HG02588 (cell line): ENCODE measurements around the gene AKAIN1.

Experiments
- ATAC-seq: cut with Tn5 transposase; IDR thresholded peaks from one replicate; pipeline ENCODE4 v1.9.1; 2021; ENCODE audit warnings: mild to moderate bottlenecking, moderate library complexity; ENCODE audit not compliant: unreplicated experiment

The AKAIN1 gene

DNA sequence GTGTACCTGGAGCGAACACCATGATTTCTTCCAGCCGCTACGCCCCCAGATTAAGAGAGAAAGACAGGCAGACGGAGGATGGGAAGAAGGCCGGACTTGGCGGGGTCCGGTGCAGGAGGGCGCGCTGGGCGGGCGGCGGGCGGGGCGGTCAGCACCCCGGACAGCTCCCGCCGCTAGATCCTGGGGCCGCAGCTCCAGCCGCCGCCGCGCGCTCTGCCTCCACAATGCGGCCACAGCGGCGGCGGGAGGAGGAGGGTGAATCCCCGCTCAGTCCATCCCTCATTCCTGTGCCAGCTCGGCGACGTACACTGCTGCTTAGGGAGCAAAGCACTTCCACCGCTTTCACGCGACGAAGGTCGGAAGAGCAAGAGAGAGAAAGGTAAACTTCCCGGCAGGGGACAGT lies at the start of gene AKAIN1:
TSS of gene AKAIN1 (minus strand) at position 226 of the 403 bp plus-strand sequence. CDS start at position 22, 204 bp downstream.
- ATAC-seq: no peak

- ATAC-seq: no peak
Observed at GRCh38 chr18:5244941-5245340, 47.9 kb upstream of the AKAIN1 start.

GRCh38 chr18:5239447-5239846 lies 42.4 kb upstream of the AKAIN1 start:
- ATAC-seq: no peak

- ATAC-seq: peak; percentile 38
Observed at GRCh38 chr18:5238371-5238976, 41.4 kb upstream of the AKAIN1 start.

GRCh38 chr18:5237723-5238370 lies 40.8 kb upstream of the AKAIN1 start:
- peak; percentile 95 for ATAC-seq

- ATAC-seq: peak; percentile 27
Observed at GRCh38 chr18:5237083-5237722, 40.1 kb upstream of the AKAIN1 start.

DNA sequence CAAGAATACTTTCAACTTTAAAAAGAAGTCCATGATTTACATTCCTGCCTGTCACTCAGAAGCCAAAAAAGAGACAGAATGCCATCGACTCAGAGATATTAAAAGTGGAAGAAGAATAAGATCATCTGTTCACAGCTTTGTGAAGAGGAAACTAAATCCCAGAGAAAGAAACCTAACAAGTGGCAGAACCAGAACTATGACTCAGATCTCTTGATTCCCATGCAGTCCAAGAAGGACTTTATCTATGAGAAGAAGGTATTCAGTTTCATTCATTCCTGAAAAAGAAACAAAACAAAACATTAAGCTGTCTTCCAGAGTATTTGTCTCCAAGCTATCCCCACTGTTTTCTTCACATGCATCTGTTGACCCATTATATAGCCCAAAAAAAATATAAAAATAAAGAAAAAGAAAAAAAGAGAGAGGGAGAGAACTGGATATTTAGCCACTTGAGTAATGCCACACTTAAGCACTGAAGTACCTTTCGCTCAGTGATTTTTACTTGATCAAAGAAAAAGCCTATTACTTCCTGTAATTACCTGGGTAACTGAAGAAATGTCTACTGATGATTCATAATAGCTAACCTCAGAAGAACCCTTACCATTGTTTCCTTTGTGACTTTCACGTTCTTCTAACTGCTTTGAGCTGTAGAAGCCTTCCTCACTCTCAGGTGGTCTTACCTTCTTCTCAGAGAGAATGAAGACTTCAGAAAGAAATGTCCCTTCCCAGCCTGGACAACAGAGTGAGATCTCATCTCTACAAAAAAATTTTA lies 17.7 kb upstream of the AKAIN1 start:
- no peak for ATAC-seq

- ATAC-seq: no peak
Observed at GRCh38 chr18:5207471-5208150, 10.6 kb upstream of the AKAIN1 start.

DNA sequence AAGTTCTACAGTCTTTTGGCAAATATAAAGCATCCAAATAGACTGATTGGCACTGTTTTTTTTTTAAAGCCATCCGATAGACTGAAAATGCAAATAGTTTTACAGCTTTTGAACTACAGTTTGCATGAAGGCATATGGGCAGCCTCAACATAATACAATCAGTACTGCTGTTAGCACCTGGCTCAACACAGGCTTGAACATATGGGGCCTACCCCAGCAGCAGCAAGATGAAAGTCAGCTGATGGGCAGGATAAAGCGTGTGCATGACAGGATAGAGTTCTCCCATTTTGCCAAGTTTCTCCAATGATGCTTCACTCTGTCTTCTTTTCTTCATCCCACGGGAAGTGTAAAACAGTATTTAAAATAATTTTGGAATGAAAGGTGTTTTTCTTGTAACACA lies 1.3 kb upstream of the AKAIN1 start:
- ATAC-seq: no peak

DNA sequence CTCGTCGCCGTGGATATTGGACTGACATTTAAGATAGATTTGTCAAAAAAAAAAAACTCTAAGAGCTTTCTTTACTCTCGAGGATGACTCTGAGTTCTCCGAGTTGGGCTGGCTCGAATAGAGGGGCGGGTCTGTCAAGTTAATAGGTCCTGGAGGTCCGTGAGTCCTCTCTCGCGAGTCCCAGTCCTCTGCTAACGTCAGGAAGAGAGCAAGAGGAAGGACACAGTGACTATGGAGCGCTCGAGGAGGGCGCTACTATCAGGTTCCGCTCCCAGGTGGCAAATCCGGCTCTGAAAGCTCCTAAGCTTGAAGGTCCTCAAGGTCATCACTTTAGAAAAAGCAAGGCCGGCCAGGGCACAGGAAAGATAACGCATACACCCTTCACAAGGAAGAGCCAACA lies 404 bp upstream of the AKAIN1 start:
- no peak for ATAC-seq

GRCh38 chr18:5196253-5197031 lies 615 bp downstream of the AKAIN1 start:
- ATAC-seq: no peak

DNA sequence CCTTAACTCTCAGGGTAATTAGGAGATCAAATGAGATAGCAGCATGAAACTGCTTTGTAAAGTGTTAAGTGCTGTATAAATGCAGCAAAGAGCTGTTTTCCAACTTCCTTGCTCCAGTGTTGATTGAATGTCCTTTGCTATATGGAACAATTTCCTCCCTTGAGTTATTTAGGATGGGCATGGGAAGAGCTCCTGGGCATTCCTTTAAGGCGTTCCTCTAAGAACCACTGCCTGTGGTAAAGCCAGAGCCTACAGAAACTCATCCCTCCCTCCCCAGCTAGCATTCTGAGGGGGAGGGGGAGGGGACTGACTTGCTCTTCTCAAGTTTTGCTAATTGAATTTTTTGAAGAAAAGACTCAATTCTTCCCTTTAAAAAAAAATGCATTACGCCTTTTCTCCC lies 1.4 kb downstream of the AKAIN1 start:
- ATAC-seq: no peak

DNA sequence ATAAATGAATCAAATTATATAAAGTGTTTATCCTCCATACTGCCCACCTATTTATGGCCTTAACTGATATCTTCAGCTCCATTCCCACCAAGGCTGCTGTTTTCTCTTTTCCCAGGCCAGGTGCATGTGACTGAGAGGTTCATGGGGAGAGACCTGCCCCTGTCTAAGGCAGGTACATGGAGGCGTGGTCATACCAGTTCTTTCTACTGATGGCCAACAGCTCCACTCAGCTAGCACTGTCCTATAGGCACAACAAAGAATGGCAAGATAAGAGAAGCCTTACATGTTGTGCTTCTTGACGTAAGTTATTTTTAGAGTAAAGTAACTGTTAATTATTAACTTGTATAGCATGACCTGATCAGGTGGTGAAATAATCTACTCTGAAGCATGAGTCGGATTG lies 16.8 kb downstream of the AKAIN1 start:
- ATAC-seq: no peak

DNA sequence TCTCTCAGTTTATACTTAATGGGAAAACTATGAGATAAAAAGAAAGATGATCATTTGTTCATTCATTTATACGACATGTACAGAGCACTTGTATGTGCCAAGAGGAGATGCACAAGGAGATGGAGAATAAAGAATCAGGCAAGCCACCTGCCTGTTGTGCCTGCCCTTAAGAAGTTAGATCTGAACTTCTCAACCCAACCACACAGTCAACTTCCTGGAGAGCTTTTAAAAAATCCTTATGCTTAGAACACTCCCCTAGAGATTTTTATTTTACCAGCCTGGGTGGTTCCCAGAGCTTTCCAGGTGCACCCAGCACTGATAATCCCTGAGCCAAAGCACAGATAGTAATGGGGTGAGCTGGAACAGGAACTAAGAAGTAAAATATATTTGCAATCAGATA lies 18.5 kb downstream of the AKAIN1 start:
- ATAC-seq: no peak

- peak; percentile 78 for ATAC-seq
Observed at GRCh38 chr18:5175378-5175777, 21.7 kb downstream of the AKAIN1 start.

DNA sequence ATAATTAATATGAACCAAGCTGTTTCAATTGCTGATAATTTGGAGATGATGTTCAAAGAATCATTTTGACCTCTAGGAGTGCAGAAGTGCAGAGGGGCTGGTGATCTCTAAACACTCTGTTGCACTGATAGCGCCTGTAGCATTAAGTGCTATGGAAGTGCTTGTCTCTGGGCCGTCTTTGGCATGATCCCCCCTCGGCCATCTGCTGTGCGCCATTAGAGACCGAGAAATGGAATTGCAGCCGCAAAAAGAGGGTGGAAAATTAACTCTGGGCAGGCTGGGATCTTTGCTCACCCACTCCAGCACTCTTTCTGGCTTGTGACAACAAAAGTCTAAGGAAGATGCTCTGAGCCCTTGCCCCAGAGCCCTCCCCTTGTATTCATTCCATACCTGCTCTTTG lies 23.4 kb downstream of the AKAIN1 start:
- no peak for ATAC-seq

- no peak for ATAC-seq
Observed at GRCh38 chr18:5173236-5173635, 23.8 kb downstream of the AKAIN1 start.

DNA sequence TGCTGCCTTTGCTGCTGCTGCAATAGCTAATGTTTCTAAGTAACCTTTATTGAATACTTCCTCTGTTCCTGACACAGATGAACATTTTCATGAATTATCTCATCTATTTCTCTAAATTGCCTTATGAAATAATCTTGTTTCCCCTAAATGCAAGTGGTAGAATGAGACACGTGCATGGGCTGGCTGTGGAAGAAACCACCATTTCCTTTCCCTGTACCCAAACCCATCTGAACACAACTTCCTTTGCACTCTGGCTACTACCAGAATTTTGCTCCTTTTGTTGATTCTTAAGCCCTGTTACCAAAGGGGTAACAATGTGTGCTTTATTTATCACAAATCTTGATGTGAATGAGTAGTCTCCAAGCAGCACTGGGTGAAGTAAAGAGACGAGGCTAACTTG lies 29.2 kb downstream of the AKAIN1 start:
- no peak for ATAC-seq

- ATAC-seq: no peak
Observed at GRCh38 chr18:5166606-5167280, 30.3 kb downstream of the AKAIN1 start.

DNA sequence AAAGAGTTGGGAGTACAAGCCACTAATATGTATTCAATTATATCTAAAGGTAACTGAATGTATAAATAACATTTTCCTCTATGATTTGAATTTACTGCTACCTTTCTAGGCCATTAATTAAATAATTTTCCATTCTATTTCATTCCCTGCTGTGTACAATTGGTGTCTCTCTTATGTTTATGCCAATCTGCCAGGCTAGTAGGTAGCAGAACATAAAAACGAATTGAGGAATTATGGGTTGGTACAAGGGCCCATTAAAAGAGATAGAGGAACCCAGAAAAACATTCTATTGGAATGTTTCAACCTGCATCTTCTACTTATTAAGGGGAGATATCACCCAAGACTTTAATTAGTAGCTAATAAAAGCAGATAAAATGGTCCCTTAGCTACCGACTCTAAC lies 32.2 kb downstream of the AKAIN1 start:
- no peak for ATAC-seq
